Glutamatergic neuron (in vitro differentiated cells): ENCODE data around the gene GAS2L1. TPM values are rescaled to one million over a fixed set of nuclear protein-coding genes. Genes with fewer than 3 reads are reported as not detected.

ENCODE experiments used
- DNase-seq: peaks from one replicate; pipeline ENCODE4 v3.0.0; 2022
- H3K27ac Mint-ChIP-seq: one replicate; pipeline ENCODE4 v1.8.0; 2020; ENCODE audit warnings: mild to moderate bottlenecking, mixed read lengths, inconsistent platforms; ENCODE audit not compliant: unreplicated experiment
- H3K27me3 Mint-ChIP-seq: one replicate; pipeline ENCODE4 v1.8.0; 2020; ENCODE audit warnings: mild to moderate bottlenecking, moderate library complexity, mixed read lengths, inconsistent platforms; ENCODE audit not compliant: unreplicated experiment
- H3K36me3 Mint-ChIP-seq: one replicate; pipeline ENCODE4 v1.8.0; 2020; ENCODE audit warnings: mild to moderate bottlenecking, mixed read lengths, inconsistent platforms; ENCODE audit not compliant: unreplicated experiment
- H3K4me1 Mint-ChIP-seq: one replicate; pipeline ENCODE4 v1.8.0; 2020; ENCODE audit warnings: mild to moderate bottlenecking, low read depth, mixed read lengths, inconsistent platforms; ENCODE audit not compliant: unreplicated experiment
- H3K4me3 Mint-ChIP-seq: one replicate; pipeline ENCODE4 v1.8.0; 2020; ENCODE audit warnings: mild to moderate bottlenecking, mixed read lengths, inconsistent platforms; ENCODE audit not compliant: unreplicated experiment
- H3K9me3 Mint-ChIP-seq: one replicate; pipeline ENCODE4 v1.8.0; 2020; ENCODE audit warnings: mild to moderate bottlenecking, moderate library complexity, mixed read lengths, inconsistent platforms; ENCODE audit not compliant: unreplicated experiment
- total RNA-seq: library from RNA; stranded (reverse); fragmentation: NEBNext Ultra II Directional; extraction: Animal tissue kit (Norgen Biotek cat#: 25700); gene quantifications from one replicate; pipeline ENCODE4 v1.2.1, GENCODE V29; 2021; ENCODE audit not compliant: unreplicated experiment
- TF ChIP-seq, protein P1 (sequence below): fragments of 200-600 bp; sonication (generic); IDR thresholded peaks from one replicate; pipeline ENCODE4 v1.5.0; 2021; ENCODE audit not compliant: partially characterized antibody, unreplicated experiment

GAS2L1 gene
- total RNA-seq, 1 donor from 2014 or later: 10.3 TPM

DNA sequence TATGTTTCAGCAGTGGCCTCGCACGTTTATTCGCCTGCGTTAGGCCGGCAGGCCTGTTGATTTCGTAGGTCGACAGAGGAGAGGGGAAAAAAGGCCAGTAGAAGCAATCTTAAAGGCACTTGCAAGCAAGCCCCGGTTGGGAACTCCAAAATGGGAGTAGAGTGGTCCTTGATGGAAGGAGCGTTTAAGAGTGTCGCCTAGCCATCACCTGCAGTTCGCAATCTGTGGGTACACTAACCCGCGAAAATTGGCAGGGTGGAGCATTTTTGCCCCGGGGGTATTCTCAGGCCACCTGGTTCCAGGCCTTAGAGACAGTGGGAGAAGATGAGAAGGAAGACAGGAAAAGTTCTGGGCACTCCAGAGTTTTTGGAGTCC, 37.2 kb upstream of the GAS2L1 start:
- Mint-ChIP-seq H3K9me3 (peaks cover 13% of the 10 kb centered on the region), H3K4me3 (peak overlapping the region; percentile 97), H3K27ac (peak overlapping the region; percentile 80), H3K4me1 (peaks cover 38% of the 10 kb centered on the region), H3K36me3 (peaks cover 9% of the 10 kb centered on the region), H3K27me3 (peaks cover 9% of the 10 kb centered on the region)
- DNase-seq: no peak
- TF ChIP-seq, protein P1, sequence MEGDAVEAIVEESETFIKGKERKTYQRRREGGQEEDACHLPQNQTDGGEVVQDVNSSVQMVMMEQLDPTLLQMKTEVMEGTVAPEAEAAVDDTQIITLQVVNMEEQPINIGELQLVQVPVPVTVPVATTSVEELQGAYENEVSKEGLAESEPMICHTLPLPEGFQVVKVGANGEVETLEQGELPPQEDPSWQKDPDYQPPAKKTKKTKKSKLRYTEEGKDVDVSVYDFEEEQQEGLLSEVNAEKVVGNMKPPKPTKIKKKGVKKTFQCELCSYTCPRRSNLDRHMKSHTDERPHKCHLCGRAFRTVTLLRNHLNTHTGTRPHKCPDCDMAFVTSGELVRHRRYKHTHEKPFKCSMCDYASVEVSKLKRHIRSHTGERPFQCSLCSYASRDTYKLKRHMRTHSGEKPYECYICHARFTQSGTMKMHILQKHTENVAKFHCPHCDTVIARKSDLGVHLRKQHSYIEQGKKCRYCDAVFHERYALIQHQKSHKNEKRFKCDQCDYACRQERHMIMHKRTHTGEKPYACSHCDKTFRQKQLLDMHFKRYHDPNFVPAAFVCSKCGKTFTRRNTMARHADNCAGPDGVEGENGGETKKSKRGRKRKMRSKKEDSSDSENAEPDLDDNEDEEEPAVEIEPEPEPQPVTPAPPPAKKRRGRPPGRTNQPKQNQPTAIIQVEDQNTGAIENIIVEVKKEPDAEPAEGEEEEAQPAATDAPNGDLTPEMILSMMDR: no peak

- H3K27me3 Mint-ChIP-seq: peaks cover 9% of the 10 kb centered on the region
- DNase-seq: no peak
- H3K9me3 Mint-ChIP-seq: peaks cover 13% of the 10 kb centered on the region
- peak overlapping the region; percentile 97 for H3K4me3 Mint-ChIP-seq
- peak overlapping the region; percentile 80 for H3K27ac Mint-ChIP-seq
- H3K4me1 Mint-ChIP-seq: peaks cover 38% of the 10 kb centered on the region
- TF ChIP-seq, protein P1: no peak
- peaks cover 9% of the 10 kb centered on the region for H3K36me3 Mint-ChIP-seq
Measured at GRCh38 chr22:29269731-29270474, 36.5 kb upstream of the GAS2L1 start.

- peak overlapping the region; percentile 97 for H3K4me3 Mint-ChIP-seq
- peaks cover 9% of the 10 kb centered on the region for H3K36me3 Mint-ChIP-seq
- TF ChIP-seq, protein P1: no peak
- H3K9me3 Mint-ChIP-seq: peaks cover 13% of the 10 kb centered on the region
- H3K4me1 Mint-ChIP-seq: peaks cover 38% of the 10 kb centered on the region
- DNase-seq: no peak
- no peak overlapping the region for H3K27ac Mint-ChIP-seq
- H3K27me3 Mint-ChIP-seq: peaks cover 9% of the 10 kb centered on the region
Measured at GRCh38 chr22:29270475-29271271, 35.8 kb upstream of the GAS2L1 start.

DNA sequence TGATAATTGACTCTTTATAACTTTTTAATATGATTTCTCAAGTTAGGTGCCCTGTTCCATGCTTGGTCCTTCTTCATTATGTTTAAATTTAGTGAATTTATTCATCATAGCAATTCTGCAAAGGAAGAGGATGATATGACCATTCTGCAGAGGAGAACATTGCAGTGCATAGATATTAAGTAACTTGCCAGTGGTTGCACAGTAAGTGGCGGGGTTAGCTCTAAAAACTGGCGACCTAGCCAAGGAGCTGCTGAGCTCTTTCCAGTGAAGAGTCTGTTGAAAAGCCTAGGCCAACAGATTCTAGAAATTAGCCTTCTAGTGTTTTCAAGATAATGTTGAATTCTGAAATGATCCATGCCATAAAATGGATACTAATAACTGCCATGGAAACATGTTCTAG, 33.8 kb upstream of the GAS2L1 start:
- Mint-ChIP-seq H3K4me1 (peaks cover 29% of the 10 kb centered on the region), H3K9me3 (peaks cover 6% of the 10 kb centered on the region), H3K27ac (no peak overlapping the region), H3K36me3 (peaks cover 9% of the 10 kb centered on the region), H3K4me3 (no peak overlapping the region), H3K27me3 (peaks cover 7% of the 10 kb centered on the region)
- TF ChIP-seq, protein P1: no peak
- no peak for DNase-seq

- H3K4me1 Mint-ChIP-seq: peaks cover 24% of the 10 kb centered on the region
- no peak overlapping the region for H3K27ac Mint-ChIP-seq
- H3K4me3 Mint-ChIP-seq: no peak overlapping the region
- no peak for DNase-seq
- no peaks in the 10 kb centered on the region for H3K27me3 Mint-ChIP-seq
- TF ChIP-seq, protein P1: no peak
- H3K9me3 Mint-ChIP-seq: peaks cover 1% of the 10 kb centered on the region
- no peaks in the 10 kb centered on the region for H3K36me3 Mint-ChIP-seq
Measured at GRCh38 chr22:29275167-29275566, 31.3 kb upstream of the GAS2L1 start.
